ENCODE results near the gene URAD.

Gene URAD

GRCh38 chr13:27928353-27928804 is 60.1 kb downstream of the URAD start:
- no peak for DNase-seq (ENCODE audit: extremely low read depth, low read depth)
- TF ChIP-seq CTCF (IDR thresholded peaks at IDR 0.05; ENCODE audit: low read depth, low read length) = no peak
